Measurements from ENCODE around the gene RAD1. TPM values are rescaled to one million over a fixed set of nuclear protein-coding genes. Genes with fewer than 3 reads are reported as not detected.

Gene RAD1
- total and polyA plus RNA-seq, 2 donors (not counting 1 experiment from before 2014, with no cell fraction given): 46.9 to 123 TPM

DNA sequence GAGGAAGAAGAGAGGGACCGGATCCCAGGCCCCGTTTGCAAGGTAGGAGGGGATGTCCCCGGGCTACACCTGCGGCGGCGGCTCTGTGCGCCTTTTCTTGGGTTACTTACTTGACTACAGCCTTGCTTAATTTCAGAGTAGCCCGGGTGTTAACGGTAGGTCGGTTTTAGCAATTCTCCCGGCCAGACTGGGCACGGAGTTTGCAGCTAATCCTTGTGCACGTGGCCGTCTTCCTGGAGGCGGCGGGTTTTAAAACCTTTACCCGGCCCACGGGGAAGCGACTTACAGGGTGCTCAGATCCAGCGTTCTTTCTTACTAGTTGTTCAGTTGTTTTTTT is 520 bp upstream of the RAD1 start:
- DNase-seq (ENCODE audit: low read depth in 2 of 2): peak in 1 of 2 donors; percentile 8
- H3K4me1 ChIP-seq (ENCODE audit: control insufficient read depth, extremely low read depth, insufficient read depth, low read length): peaks cover 4% of the 10 kb centered on the region
- H3K27ac ChIP-seq (ENCODE audit: insufficient read depth, low read length): peak overlapping the region; percentile 75
- H3K27me3 ChIP-seq (ENCODE audit: control insufficient read depth, insufficient read depth, low read length): no peaks in the 10 kb centered on the region
- H3K4me2 ChIP-seq (ENCODE audit: extremely low read depth, insufficient read depth, low read length): peak overlapping the region; percentile 92
- H3K36me3 ChIP-seq (ENCODE audit: control insufficient read depth, insufficient read depth, low read length): peaks cover 7% of the 10 kb centered on the region
- TF ChIP-seq EZH2 (IDR thresholded peaks at IDR 0.05; ENCODE audit: low read length, missing control alignments) (no peak), CTCF (conservative IDR thresholded peaks at IDR 0.05 in 1 of 2, IDR thresholded peaks at IDR 0.05 in 1 of 2; ENCODE audit: low read depth in 1 of 2, low read length in 2 of 2) (no peak)
- H3K9ac ChIP-seq (ENCODE audit: insufficient read depth, low read length): peak overlapping the region; percentile 80
- H4K20me1 ChIP-seq (ENCODE audit: control insufficient read depth, extremely low read depth, insufficient read depth, low read length): no peaks in the 10 kb centered on the region
- no peaks in the 10 kb centered on the region for H3K9me3 ChIP-seq (ENCODE audit: control insufficient read depth, insufficient read depth, low read depth, low read length)
- H3K79me2 ChIP-seq (ENCODE audit: control insufficient read depth, insufficient read depth, low read length): peaks cover 71% of the 10 kb centered on the region
- H3K4me3 ChIP-seq (replicated peaks in 1 of 4; ENCODE audit: control extremely low read depth in 1 of 4, insufficient read depth in 1 of 4, low read depth in 3 of 4, low read length in 4 of 4): peak overlapping the region; percentile 65 to 99 (median 95)
- peak overlapping the region; percentile 88 for H2AFZ ChIP-seq (ENCODE audit: low read length)

GRCh38 chr5:34914671-34915138 is 599 bp downstream of the RAD1 start:
- Histone ChIP-seq H3K4me1 (ENCODE audit: control insufficient read depth, extremely low read depth, insufficient read depth, low read length) (peaks cover 4% of the 10 kb centered on the region), H3K9ac (ENCODE audit: insufficient read depth, low read length) (peak overlapping the region; percentile 80), H3K4me3 (replicated peaks in 1 of 4; ENCODE audit: control extremely low read depth in 1 of 4, insufficient read depth in 1 of 4, low read depth in 3 of 4, low read length in 4 of 4) (peak overlapping the region; percentile 65 to 99 (median 95)), H3K27me3 (ENCODE audit: control insufficient read depth, insufficient read depth, low read length) (no peaks in the 10 kb centered on the region), H3K9me3 (ENCODE audit: control insufficient read depth, insufficient read depth, low read depth, low read length) (no peaks in the 10 kb centered on the region), H3K79me2 (ENCODE audit: control insufficient read depth, insufficient read depth, low read length) (peaks cover 69% of the 10 kb centered on the region), H3K4me2 (ENCODE audit: extremely low read depth, insufficient read depth, low read length) (peak overlapping the region; percentile 94), H4K20me1 (ENCODE audit: control insufficient read depth, extremely low read depth, insufficient read depth, low read length) (no peaks in the 10 kb centered on the region), H3K27ac (ENCODE audit: insufficient read depth, low read length) (peak overlapping the region; percentile 75), H2AFZ (ENCODE audit: low read length) (peak overlapping the region; percentile 27), H3K36me3 (ENCODE audit: control insufficient read depth, insufficient read depth, low read length) (peaks cover 8% of the 10 kb centered on the region)
- no peak for TF ChIP-seq EZH2 (IDR thresholded peaks at IDR 0.05; ENCODE audit: low read length, missing control alignments)
- no peak for TF ChIP-seq CTCF (conservative IDR thresholded peaks at IDR 0.05 in 1 of 2, IDR thresholded peaks at IDR 0.05 in 1 of 2; ENCODE audit: low read depth in 1 of 2, low read length in 2 of 2)
- peak in 1 of 2 donors; percentile 45 for DNase-seq (ENCODE audit: low read depth in 2 of 2)

DNA sequence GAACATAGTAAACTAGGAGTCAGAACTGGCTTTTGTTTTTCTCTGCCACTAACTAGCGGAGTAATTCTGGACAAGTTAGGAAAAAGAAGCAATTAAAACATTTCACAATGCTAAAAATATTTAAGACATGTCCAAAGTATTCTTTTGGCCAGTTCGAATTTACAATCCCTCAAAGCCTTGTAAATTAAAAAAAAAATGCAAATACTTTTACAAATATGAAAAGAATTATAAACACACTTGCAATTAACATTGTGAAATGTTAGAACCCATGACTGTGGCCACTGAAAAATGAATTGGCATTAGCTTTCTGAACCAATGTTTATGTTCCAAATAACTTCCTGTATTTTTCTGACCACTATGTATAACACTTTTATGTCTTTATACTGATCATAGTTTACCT is 2.2 kb downstream of the RAD1 start:
- Histone ChIP-seq H3K79me2 (ENCODE audit: control insufficient read depth, insufficient read depth, low read length) (peaks cover 54% of the 10 kb centered on the region), H3K4me3 (replicated peaks in 1 of 4; ENCODE audit: control extremely low read depth in 1 of 4, insufficient read depth in 1 of 4, low read depth in 3 of 4, low read length in 4 of 4) (peak overlapping the region in 3 of 4 experiments; percentile 15 to 94 (median 65)), H2AFZ (ENCODE audit: low read length) (no peak overlapping the region), H3K27ac (ENCODE audit: insufficient read depth, low read length) (peak overlapping the region; percentile 75), H3K4me2 (ENCODE audit: extremely low read depth, insufficient read depth, low read length) (peak overlapping the region; percentile 94), H3K9me3 (ENCODE audit: control insufficient read depth, insufficient read depth, low read depth, low read length) (no peaks in the 10 kb centered on the region), H4K20me1 (ENCODE audit: control insufficient read depth, extremely low read depth, insufficient read depth, low read length) (no peaks in the 10 kb centered on the region), H3K9ac (ENCODE audit: insufficient read depth, low read length) (no peak overlapping the region), H3K27me3 (ENCODE audit: control insufficient read depth, insufficient read depth, low read length) (no peaks in the 10 kb centered on the region), H3K4me1 (ENCODE audit: control insufficient read depth, extremely low read depth, insufficient read depth, low read length) (peaks cover 4% of the 10 kb centered on the region), H3K36me3 (ENCODE audit: control insufficient read depth, insufficient read depth, low read length) (peaks cover 10% of the 10 kb centered on the region)
- TF ChIP-seq CTCF (conservative IDR thresholded peaks at IDR 0.05 in 1 of 2, IDR thresholded peaks at IDR 0.05 in 1 of 2; ENCODE audit: low read depth in 1 of 2, low read length in 2 of 2) (no peak), EZH2 (IDR thresholded peaks at IDR 0.05; ENCODE audit: low read length, missing control alignments) (no peak)
- peak; percentile 50 to 78 for DNase-seq (ENCODE audit: low read depth in 2 of 2)

Measured in fibroblast of lung (primary cell).